22Rv1 (cell line): Measurements from ENCODE around the gene MXRA7.

Source experiments
- H3K27ac ChIP-seq: fragments of 450-650 bp; 2 replicates; pipeline ENCODE4 v1.5.1; 2017
- ZFX ChIP-seq: fragments of 450-650 bp; IDR thresholded peaks from 2 replicates; pipeline ENCODE4 v1.6.1; 2017; ENCODE audit warnings: antibody characterized with exemption, borderline replicate concordance
- TF ChIP-seq, protein P1 (sequence below): fragments of 450-650 bp; IDR thresholded peaks from 2 replicates; pipeline ENCODE4 v1.5.1; 2017; ENCODE audit warnings: mild to moderate bottlenecking

Gene MXRA7

GRCh38 chr17:76670020-76670717 is 40.6 kb downstream of the MXRA7 start:
- H3K27ac ChIP-seq, result peak overlapping the region; percentile 89
- no peak for TF ChIP-seq ZFX
- TF ChIP-seq, protein P1, sequence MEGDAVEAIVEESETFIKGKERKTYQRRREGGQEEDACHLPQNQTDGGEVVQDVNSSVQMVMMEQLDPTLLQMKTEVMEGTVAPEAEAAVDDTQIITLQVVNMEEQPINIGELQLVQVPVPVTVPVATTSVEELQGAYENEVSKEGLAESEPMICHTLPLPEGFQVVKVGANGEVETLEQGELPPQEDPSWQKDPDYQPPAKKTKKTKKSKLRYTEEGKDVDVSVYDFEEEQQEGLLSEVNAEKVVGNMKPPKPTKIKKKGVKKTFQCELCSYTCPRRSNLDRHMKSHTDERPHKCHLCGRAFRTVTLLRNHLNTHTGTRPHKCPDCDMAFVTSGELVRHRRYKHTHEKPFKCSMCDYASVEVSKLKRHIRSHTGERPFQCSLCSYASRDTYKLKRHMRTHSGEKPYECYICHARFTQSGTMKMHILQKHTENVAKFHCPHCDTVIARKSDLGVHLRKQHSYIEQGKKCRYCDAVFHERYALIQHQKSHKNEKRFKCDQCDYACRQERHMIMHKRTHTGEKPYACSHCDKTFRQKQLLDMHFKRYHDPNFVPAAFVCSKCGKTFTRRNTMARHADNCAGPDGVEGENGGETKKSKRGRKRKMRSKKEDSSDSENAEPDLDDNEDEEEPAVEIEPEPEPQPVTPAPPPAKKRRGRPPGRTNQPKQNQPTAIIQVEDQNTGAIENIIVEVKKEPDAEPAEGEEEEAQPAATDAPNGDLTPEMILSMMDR, result no peak

DNA sequence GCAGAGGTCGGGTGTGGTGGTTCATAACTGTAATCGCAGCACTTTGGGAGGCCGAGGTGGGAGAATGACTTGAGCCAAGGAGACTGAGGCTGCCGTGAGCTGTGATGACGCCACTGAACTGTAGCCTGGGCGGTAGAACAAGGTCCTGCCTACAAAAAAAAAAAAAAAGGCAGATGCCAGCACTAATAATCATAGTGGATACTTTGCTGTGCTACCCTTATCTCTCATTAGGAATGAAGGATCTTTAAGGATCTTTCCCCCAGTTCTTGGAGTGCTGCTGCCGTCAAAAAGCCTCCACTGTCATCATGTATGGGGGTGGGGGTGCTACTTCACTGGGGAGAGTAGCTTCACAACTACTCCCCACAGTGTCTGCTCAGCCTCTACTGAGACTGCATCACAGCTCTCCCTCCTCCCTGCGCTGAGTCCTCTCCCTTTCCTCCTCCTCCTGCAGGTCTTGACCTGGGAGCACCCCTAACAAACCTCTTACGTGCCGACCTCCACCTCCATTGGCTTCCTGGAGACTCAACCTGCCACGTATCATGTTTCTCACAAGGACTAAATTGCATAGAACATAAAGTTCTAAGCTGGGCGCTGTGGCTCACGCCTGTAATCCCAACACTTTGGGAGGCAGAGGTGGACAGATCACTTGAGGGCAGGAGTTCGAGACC is 42.8 kb downstream of the MXRA7 start:
- TF ChIP-seq, protein P1, result no peak
- TF ChIP-seq ZFX, result no peak
- no peak overlapping the region for H3K27ac ChIP-seq

DNA sequence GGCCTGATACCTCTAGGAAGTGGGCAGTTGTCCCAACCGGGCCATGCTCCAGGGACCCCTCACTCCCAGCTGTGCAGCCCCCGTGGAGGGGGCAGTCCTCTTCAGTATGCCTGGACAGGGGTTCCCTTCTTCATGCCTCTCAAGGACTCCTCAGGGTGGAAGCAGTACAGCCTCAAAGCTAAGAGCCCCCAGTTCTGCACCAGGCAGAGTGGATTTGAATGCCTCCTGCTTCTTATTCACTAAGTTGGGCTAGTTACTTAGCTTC is 43.3 kb downstream of the MXRA7 start:
- no peak for TF ChIP-seq ZFX
- TF ChIP-seq, protein P1, result no peak
- H3K27ac ChIP-seq, result no peak overlapping the region

- peak overlapping the region; percentile 45 for H3K27ac ChIP-seq
Measured at GRCh38 chr17:76660656-76661042, 50.1 kb downstream of the MXRA7 start.

GRCh38 chr17:76659928-76660655 is 50.7 kb downstream of the MXRA7 start:
- H3K27ac ChIP-seq, result peak overlapping the region; percentile 45
- TF ChIP-seq, protein P1, result no peak
- TF ChIP-seq ZFX, result no peak

More at GRCh38 chr17:76660656-76661042, 50.1 kb downstream of the MXRA7 start:
- TF ChIP-seq ZFX, result no peak

DNA sequence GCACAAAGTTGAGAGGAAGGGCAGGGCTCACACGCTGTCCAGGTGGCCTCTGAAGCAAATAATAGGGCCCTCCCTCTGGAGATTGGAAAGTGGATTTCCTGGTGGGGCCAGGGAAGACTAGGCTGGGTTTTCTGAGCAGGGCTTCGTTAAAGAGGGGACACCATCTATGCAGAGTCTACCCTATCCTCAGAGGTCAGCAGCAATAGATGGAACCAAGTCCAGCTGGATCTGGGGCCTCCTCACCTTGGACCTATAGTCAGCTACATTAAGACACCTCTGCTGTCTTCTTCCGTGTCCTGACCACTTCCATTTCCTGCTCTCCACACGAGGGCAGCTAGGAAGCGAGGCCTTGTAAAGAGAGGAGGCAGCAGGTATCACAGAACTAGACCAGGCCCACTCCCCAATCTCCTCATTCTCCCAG is 52.5 kb downstream of the MXRA7 start:
- H3K27ac ChIP-seq, result no peak overlapping the region
- TF ChIP-seq ZFX, result no peak
- TF ChIP-seq, protein P1, result no peak

DNA sequence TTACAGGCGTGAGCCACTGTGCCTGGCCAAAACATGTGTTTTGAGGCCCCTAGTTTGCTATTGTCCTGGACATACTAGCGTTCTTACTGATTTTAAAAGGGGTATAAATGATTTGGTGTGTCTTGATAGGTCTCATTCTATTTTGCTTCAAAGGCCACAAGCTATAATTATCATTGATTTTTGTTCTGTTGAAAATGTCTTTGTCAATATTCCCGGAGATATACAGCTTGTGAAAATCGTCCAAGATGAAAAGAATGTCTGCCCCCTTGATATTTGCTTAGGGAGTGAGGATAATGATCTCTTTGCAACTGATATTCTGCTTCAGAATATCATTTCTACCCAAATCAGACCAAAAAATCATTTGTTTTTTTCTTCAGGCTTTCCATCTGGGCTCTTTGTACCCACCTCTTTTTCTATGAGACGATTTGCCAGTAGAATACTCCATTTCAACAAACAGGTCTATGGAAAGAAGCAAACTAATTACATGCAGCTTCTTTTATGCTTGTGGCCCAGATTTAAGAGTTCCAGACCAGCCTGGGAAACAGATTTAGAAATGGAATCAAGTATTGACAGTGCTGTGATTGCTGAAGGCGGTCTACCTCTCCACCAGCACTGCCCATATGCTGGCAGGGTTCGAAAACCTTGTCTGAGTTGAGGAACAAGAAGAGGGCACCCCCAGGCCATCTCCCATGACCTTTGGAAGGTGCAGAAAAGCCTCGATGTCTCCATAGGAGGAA is 53.1 kb downstream of the MXRA7 start:
- no peak overlapping the region for H3K27ac ChIP-seq
- no peak for TF ChIP-seq ZFX
- TF ChIP-seq, protein P1, result no peak
